HL-60 (cell line): ENCODE results near the gene RASIP1.

Source experiments
- POLR2AphosphoS5 ChIP-seq: IDR thresholded peaks from 2 replicates; pipeline ENCODE4 v1.6.1; 2012; ENCODE audit warnings: low read depth
- SPI1 ChIP-seq: IDR thresholded peaks from 2 replicates; pipeline ENCODE4 v1.6.1; 2012; ENCODE audit warnings: low read depth, mild to moderate bottlenecking, borderline replicate concordance
- TF ChIP-seq, protein P1 (sequence below): IDR thresholded peaks from one replicate; pipeline ENCODE4 v1.5.1; 2011; ENCODE audit warnings: low read length, control low read depth, inconsistent platforms; ENCODE audit not compliant: insufficient read depth
- TF ChIP-seq, protein P2 (sequence below): IDR thresholded peaks from 2 replicates; pipeline ENCODE4 v1.6.1; 2012; ENCODE audit warnings: low read depth; ENCODE audit not compliant: insufficient replicate concordance

- TF ChIP-seq, protein P1, sequence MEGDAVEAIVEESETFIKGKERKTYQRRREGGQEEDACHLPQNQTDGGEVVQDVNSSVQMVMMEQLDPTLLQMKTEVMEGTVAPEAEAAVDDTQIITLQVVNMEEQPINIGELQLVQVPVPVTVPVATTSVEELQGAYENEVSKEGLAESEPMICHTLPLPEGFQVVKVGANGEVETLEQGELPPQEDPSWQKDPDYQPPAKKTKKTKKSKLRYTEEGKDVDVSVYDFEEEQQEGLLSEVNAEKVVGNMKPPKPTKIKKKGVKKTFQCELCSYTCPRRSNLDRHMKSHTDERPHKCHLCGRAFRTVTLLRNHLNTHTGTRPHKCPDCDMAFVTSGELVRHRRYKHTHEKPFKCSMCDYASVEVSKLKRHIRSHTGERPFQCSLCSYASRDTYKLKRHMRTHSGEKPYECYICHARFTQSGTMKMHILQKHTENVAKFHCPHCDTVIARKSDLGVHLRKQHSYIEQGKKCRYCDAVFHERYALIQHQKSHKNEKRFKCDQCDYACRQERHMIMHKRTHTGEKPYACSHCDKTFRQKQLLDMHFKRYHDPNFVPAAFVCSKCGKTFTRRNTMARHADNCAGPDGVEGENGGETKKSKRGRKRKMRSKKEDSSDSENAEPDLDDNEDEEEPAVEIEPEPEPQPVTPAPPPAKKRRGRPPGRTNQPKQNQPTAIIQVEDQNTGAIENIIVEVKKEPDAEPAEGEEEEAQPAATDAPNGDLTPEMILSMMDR, result no peak
- TF ChIP-seq SPI1, result no peak
- TF ChIP-seq, protein P2, sequence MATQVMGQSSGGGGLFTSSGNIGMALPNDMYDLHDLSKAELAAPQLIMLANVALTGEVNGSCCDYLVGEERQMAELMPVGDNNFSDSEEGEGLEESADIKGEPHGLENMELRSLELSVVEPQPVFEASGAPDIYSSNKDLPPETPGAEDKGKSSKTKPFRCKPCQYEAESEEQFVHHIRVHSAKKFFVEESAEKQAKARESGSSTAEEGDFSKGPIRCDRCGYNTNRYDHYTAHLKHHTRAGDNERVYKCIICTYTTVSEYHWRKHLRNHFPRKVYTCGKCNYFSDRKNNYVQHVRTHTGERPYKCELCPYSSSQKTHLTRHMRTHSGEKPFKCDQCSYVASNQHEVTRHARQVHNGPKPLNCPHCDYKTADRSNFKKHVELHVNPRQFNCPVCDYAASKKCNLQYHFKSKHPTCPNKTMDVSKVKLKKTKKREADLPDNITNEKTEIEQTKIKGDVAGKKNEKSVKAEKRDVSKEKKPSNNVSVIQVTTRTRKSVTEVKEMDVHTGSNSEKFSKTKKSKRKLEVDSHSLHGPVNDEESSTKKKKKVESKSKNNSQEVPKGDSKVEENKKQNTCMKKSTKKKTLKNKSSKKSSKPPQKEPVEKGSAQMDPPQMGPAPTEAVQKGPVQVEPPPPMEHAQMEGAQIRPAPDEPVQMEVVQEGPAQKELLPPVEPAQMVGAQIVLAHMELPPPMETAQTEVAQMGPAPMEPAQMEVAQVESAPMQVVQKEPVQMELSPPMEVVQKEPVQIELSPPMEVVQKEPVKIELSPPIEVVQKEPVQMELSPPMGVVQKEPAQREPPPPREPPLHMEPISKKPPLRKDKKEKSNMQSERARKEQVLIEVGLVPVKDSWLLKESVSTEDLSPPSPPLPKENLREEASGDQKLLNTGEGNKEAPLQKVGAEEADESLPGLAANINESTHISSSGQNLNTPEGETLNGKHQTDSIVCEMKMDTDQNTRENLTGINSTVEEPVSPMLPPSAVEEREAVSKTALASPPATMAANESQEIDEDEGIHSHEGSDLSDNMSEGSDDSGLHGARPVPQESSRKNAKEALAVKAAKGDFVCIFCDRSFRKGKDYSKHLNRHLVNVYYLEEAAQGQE, result no peak
- TF ChIP-seq POLR2AphosphoS5, result no peak
Measured at GRCh38 chr19:48751845-48752495, 11.6 kb upstream of the RASIP1 start.
